Globus pallidus (tissue), 1 donor: ENCODE measurements around the gene IL4R.
A peak's percentile ranks its signal among the peaks of the same experiment; 100 is the strongest.

Source experiments
- DNase-seq: peaks from one replicate; pipeline ENCODE4 v3.0.0-alpha.2; 2015; ENCODE audit warnings: low spot score

Gene IL4R

DNA sequence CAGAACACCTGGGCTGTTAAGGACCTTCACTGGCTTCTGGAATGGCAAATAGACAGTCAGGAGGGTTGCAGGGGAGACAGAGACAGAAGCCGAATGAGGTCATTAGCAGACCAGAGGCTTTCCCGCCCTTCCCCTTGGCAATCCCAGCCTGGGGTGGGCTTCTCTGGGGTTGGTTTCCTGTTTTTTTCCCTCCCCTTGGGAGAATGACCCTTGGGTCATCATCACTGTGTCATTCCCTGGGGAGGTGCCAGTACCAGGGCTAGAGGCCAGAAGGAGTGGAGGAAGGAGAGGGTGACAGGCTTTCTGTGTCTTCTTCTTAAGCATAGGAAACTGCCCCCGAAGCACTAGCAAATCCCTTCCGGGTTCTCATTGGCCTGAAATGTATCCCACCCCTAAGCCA lies 45.3 kb downstream of the IL4R start:
- no peak for DNase-seq

DNA sequence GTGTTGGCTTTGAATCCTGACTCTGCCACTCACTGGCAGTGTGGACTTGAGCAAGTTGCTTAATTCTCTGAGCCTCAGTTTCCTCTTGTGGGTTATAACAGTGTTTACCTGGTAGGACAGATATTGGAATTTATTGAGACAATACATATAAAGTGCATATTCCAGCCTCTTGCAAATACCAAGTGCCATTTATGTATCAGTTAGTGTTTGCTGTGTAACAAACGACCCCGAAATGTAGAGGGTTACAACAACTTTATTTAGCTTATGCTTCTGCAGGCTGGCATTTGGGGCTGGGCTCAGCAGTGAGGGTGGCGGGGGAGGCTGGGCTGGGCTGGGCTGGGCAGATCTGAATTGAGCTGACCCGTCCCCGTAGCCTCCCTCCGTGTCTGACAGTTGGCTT lies 45.8 kb downstream of the IL4R start:
- no peak for DNase-seq

DNA sequence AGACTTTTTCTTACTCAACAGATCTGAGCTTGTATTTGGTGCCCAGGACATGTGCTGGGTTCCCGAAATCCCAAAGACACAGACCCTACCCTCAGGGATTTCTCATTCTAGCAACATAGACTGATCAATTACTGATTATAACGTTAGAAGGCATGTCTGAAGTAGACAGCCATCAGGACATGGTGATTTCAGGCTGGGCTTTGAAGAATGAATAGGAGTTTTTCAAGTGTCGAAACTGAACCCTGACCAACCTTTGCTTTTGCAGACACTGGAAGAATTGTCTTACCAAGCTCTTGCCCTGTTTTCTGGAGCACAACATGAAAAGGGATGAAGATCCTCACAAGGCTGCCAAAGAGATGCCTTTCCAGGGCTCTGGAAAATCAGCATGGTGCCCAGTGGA lies 48.2 kb downstream of the IL4R start:
- no peak for DNase-seq

DNA sequence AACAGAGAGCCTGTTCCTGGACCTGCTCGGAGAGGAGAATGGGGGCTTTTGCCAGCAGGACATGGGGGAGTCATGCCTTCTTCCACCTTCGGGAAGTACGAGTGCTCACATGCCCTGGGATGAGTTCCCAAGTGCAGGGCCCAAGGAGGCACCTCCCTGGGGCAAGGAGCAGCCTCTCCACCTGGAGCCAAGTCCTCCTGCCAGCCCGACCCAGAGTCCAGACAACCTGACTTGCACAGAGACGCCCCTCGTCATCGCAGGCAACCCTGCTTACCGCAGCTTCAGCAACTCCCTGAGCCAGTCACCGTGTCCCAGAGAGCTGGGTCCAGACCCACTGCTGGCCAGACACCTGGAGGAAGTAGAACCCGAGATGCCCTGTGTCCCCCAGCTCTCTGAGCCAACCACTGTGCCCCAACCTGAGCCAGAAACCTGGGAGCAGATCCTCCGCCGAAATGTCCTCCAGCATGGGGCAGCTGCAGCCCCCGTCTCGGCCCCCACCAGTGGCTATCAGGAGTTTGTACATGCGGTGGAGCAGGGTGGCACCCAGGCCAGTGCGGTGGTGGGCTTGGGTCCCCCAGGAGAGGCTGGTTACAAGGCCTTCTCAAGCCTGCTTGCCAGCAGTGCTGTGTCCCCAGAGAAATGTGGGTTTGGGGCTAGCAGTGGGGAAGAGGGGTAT lies 48.9 kb downstream of the IL4R start:
- DNase-seq, result no peak

DNA sequence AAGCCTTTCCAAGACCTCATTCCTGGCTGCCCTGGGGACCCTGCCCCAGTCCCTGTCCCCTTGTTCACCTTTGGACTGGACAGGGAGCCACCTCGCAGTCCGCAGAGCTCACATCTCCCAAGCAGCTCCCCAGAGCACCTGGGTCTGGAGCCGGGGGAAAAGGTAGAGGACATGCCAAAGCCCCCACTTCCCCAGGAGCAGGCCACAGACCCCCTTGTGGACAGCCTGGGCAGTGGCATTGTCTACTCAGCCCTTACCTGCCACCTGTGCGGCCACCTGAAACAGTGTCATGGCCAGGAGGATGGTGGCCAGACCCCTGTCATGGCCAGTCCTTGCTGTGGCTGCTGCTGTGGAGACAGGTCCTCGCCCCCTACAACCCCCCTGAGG lies 49.5 kb downstream of the IL4R start:
- no peak for DNase-seq

DNA sequence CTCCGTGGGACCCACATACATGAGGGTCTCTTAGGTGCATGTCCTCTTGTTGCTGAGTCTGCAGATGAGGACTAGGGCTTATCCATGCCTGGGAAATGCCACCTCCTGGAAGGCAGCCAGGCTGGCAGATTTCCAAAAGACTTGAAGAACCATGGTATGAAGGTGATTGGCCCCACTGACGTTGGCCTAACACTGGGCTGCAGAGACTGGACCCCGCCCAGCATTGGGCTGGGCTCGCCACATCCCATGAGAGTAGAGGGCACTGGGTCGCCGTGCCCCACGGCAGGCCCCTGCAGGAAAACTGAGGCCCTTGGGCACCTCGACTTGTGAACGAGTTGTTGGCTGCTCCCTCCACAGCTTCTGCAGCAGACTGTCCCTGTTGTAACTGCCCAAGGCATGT lies 50.0 kb downstream of the IL4R start:
- no peak for DNase-seq

DNA sequence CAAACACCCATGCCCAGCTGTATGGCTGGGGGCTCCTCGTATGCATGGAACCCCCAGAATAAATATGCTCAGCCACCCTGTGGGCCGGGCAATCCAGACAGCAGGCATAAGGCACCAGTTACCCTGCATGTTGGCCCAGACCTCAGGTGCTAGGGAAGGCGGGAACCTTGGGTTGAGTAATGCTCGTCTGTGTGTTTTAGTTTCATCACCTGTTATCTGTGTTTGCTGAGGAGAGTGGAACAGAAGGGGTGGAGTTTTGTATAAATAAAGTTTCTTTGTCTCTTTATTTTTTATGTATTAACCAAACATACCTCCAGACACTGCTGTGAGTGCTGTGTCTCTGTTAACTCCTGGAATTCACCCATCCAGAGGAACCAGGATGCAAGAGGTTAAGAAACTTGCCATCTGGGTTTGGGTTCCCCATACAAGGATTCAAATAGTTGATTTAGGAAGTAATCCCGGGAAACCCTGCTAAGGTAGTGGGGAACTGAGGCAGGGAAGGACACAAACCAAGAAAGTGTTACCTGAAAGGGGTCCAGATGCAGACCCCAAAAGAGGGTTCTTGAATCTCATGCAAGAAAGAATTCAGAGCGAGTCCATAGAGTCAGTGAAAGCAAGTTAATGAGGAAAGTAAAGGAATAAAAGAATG lies 50.8 kb downstream of the IL4R start:
- no peak for DNase-seq

DNA sequence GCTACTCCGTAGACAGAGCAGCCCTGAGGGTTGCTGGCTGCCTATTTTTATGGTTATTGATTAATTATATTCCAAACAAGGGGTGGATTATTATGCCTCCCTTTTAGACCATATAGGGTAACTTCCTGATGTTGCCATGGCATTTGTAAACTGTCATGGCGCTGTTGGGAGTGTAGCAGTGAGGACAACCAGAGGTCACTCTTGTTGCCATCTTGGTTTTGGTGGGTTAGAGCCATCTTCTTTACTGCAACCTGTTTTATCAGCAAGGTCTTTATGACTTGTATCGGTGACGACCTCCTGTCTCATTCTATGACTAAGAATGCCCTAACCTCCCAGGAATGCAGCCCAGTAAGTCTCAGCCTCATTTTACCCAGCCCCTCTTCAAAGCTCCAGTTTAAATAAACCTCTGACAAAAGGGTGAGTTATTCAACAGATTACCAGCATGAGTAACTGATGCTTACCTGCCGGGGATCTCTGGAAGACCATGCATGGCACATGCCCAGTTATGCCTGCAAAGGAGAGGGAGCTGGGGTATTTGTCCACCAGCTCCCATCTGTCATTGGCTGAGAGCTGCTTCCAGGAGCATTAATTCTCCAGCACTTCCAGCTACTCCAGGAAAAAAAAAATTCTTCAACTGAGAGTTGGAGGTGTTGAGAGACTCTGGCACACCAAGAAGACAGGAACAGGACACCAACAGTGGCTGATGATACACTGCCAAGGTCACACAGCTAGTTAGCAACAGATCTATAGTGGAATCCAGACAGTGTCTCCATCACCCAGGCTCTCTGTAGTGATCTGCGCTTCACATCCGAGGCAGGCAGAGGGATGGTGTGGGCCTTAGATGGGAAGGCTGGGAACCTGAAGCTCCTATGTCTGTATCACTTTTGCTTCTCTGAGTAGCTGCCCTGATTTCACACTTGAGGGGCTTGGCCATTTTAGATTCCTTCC lies 51.6 kb downstream of the IL4R start:
- DNase-seq, result no peak

DNA sequence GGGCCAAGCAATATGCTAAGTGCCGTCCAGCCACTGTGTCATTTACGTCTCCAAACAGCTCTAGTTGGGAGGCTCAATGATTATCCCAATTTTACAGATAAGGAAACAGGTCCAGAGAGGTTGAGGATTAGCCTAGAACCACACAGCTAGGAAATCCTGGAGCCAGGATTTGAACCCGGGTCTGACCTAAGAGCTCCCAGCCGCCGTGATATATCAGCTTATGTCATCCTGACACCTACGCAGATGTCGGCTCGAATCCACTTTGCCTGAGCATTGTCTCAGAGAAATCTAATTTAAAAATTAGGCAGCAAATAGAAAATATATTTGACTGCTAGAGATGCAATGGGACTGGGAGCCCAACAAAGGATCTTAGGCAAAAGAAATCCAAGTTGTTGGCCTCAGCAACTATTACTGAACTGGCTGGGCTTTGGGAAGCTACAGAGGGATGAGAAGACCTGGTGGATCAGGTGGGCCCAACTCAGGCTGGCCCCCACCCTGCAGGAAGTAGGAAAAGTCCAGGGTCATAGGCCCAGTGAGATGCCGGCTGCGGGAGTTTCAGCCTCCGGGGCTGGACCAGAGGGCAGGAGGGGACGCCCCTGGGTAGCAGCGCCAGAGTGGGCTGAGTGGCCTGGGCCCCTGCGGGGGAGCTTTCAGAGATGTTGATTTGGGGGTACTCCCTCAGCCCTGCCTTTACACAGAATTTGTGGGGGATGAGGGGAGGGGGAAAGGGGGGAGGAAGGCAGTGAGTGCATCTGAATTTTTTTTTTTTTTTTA lies 53.1 kb downstream of the IL4R start:
- DNase-seq, result no peak

DNA sequence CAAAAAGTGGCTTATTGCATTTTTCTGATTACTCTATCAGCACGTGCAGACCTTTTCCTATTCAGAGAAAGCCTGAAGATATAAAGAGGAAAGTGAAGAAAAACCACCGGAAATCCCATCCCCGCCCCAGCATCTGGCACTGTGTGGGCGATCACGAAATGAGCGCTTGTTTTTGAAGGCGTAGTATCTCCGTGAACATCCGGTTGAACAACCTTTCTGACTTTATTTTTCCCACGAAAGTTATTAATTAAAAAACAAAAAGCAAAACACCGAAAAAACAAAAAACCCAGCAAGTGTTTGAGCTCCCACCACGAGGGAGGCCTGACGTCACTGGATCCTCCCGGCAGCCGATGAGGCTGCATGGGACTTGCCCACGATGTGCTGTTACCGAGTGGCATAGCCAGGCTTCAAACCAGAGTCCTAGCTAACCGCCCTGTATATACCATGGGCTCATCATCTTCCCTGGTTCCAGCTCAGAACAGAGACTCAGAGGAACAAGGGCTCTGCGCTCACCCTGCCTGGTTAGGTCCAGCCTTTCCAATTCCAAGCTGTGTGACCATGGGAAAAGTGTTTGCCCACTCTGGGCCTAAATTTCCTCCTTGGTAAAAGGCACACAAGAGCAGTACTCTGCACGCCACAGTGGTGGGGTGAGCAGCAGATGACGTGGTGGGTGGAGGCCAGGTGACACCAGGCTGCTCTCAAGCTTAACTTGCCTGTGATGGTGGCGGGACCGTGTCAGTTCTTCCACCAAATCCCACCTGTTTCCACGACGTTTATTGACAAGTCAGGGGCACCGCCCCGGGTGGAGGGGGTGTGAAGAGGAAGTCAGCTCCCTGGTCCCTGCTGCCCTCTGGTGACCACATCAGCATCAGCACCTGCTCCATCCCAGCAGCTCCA lies 53.9 kb downstream of the IL4R start:
- DNase-seq, result peak; percentile 43

DNA sequence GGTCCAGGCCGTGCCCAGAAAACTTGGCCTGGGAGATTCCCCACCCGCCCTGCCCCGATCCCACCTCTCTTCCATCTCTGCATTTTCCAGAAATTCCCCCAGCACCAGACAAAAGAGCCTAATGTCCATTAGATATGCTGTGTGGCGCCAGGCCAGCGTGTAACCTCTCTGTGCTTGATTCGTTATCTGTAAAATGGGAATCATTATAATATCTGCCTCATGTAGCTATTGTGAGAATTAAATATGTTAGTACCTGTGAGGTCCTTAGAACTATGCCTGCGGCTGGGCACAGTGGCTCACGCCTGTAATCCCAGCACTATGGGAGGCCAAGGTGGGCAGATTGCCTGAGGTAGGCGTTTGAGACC lies 54.6 kb downstream of the IL4R start:
- DNase-seq, result no peak

DNA sequence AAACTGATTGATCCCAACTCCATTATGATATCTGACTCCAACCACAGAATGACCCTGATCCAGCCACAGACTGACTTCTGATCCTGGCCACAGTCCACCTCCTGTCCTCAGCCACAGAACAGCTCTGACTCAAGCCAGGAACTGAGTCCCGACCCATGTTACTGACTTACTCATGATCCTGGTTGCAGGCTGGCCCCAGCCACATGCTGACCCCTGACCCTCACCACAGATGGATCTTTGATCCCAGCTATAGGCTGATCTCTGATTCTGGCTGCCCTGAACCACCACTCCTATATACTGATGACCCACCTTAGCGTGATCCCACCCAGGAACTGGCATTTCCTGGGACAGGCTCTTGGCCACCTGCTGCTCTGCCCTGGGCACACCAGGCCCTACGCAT lies 56.0 kb downstream of the IL4R start:
- no peak for DNase-seq

DNA sequence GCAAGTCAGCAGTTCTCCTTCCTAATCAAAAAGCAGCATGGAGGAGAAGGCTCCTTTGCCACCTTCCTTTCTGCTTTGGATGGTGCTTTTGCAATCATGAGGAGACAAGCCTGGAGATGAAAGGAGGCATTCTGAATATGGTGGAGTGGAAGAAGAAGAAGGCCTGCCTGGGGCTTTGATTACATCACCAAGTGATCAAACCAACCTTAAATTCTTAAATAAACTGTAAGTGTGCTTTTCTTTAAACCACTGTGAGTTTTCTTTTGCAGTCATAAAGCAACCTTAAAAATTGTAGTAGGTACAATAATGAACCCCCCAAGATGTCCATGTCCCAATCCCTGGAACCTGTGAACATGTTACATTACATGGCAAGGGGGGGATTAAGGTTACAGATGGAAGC lies 56.5 kb downstream of the IL4R start:
- no peak for DNase-seq

DNA sequence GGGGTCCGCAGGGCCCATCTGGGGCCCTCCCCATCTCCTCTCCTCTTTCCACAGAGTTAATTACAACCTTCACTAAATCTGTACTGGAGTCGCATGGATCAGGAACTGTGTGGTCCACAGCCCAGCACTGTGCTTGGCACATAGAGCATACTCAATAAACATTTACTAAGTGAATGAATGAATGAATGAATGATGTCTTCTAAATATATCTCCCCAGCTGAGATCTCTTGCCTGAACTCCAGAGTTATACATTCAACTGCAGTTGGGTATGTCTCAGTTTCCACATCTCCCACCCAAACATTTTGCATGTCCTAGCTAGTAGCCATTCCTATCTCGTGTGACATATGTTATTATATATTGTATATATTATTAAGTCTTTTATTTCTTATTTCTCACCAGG lies 59.5 kb downstream of the IL4R start:
- DNase-seq, result no peak

DNA sequence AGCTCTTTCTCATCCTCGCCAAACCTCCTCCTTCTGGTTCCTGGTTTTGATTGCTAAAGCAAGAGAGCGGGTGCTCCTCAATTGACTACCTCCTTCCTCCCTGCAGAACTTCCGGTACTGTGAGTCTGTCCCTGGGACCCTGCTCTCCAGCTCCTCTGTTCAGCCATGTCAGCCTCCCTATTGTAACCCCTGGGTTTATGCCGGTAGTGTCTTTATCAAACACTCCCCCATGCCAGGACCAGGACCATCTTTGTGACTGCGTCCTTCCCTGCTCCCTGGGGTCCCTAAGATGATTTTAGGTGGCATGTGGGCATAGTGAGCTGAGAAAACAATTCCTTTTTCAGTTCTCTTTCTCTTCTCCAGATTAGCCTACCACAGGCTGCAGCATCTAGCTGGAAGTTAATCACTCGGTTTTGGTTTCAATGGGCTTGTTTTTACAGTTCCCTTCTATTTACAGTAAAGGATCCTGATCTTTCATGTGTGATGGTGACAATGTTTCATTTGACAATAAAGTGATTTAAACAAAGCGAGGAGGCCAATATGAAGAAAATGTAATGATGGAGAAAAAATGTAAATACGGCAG lies 60.5 kb downstream of the IL4R start:
- peak; percentile 33 for DNase-seq

DNA sequence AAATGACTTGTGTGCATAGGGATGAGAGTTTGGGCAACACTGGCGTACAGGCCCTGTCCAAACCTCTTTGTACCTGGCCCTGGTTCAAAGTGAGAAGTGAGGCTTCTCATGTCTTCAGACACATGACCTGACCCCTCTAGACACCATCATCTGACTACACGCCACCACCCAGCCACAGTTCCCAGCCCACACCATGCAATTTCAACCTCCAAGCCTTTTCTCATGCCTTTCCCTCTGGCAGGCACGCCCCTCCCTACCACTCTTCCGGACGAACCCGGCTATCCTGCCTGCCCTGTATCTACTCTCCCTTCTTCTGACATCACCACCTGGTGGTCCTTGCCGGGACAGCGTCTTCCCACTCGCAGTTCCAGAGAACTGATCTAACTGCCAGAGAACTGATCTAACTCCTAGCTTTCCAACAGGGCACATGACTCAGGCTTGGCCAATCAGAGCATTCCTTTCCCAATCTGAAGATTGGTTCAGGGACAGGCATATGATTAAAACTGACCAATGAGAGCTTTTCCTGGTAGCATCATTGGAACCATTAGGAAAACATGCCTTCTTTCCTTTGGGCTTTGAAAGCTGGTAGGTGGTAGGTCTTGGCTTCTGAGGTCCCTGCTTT lies 61.1 kb downstream of the IL4R start:
- DNase-seq, result peak; percentile 66

DNA sequence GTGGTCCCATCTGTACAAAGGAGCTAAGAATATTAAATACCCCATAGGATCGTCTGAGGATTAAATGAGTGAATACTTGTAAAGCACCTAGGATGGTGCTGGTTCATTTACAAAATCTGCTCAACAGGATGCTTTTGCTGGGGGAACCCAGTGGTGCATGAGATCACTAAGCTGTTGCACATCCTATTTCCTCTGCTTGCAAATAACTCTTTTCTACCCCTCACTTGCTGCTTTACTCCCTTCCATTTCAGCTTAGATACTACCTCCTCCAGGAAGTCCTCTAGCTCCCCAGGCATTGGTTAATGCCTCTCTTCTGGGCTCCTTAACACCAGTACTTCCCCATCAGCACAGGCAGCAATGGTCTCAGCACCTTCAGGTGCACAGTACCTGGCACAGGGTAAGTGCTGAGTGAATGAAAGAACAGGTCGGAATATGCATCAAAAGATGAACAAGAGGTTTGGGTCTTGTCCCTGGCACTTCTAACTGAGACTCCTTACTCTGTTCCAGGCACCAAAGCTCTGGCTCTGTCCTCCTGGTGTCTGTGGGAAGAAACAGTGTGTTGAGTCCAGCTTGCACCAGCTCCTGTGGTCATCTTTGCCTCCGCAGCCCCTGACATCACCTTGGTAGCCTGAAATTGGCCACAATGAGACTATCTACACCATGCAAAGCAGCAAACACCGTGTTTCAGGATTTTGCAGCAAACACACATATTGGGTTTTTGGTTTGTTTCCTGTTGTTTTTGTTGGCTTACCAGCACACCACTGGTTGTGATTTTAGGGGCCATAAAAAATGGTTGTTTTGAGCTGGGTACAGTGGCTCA lies 64.1 kb downstream of the IL4R start:
- DNase-seq, result no peak

DNA sequence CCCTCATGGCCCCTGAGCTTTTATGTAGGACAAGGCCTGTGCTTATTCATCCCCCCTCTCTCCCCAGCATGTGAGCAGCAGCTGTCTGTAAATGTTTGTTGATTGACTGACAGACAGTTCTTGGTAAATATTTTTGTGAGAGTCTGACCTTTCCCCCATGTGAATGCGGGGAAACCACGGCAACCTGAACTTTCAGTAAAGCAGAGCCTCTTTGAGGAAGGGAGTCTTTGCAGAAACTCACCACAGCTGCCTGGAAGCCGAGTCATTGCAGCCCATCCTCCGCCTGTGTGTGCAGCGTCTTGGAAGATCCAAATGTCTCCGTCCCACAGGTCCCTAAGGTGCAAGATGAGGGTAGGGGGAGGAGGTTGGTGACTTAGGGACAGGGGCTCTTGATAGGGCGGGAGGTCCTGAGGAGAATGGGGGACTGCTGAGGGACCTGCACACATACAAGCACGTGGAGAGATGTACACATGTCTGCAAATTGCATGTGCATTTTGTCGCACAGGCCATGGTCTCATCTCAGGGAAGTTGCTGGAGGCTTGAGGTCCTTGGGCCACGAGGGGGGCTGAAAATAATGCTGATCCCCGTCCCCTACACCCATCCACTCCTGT lies 65.2 kb downstream of the IL4R start:
- DNase-seq, result no peak

DNA sequence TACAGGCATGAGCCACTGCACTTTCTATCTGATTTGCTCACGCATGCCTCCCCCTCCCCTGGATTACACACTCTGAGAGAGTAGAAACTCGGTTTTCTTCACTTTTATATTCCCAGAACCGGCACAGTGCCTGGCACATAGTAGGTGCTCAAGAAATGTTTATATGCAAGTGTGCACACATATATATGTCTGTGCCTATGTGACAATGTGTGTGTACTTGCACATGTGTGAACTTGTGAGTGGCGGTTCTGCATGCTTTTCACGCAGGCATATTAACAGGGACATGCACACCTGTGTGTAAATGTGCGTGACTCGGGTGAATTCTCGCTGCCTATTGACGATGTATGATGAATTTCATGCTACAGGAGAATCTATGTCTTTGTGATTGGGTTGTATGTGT lies 66.1 kb downstream of the IL4R start:
- no peak for DNase-seq
